ENCODE data around the gene VEGFB.
"Not testable (repeated sequence)": the region's sequence is repeated elsewhere in the genome, so short reads cannot be mapped to it uniquely, and the experiment has no call there.

Gene VEGFB

DNA sequence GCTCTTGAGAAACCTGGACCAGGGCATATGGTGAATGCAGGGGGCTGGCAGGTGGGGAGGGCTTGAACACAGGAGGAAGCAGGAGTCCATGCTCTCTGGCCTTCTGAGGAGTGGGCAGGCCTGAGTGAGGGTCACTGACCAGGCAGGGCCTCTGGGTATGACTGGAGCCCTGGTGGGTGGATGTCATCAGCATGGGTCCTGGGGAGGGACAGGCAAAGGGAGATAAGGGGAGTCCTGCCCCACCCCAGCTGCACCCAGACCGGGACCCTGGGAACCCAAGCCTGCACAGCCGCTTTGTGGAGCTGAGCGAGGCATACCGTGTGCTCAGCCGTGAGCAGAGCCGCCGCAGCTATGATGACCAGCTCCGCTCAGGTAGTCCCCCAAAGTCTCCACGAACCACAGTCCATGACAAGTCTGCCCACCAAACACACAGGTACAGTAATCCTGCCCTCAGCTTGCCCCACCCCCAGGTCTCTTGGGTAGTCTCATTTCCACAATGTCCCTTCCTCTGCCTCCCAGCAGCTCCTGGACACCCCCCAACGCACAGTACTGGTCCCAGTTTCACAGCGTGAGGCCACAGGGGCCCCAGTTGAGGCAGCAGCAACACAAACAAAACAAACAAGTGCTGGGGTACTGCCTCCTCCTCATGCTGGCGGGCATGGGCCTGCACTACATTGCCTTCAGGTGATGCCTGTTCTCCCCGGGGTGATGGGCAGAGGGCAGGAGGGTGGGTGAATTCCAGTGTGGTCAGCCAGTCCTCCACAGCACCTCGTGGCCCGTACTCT lies 2.0 kb upstream of the VEGFB start:
- DNase-seq (ENCODE audit: low read depth): no peak

- DNase-seq (ENCODE audit: low read depth): no peak
Observed at GRCh38 chr11:64232967-64233315, 1.4 kb upstream of the VEGFB start.

DNA sequence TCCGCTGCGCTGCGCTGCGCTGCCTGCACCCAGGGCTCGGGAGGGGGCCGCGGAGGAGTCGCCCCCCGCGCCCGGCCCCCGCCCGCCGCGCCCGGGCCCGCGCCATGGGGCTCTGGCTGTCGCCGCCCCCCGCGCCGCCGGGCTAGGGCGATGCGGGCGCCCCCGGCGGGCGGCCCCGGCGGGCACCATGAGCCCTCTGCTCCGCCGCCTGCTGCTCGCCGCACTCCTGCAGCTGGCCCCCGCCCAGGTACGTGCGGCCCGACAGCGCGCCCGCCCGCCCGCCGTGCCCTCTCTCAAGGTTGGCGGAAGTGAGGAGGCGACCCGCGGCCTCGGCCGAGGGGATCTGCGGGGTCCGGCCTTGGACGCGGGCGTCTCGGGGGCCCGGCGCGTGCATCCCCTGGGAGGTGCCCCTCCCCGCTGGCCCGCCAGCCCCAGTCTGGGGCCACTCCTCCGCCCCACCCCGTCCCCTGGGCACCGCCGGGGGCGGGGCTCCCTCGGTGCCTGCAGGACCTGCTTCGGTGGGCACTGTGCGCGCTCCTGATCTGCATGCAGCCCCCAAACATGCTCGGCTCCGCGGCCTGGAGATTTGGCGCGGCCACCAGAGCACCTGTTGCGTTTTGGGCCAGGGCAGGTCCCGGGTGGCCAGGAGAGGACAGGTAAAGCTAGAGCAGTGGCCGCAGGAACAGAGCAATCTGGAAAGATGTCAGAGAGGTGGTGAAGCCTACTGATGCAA lies 429 bp downstream of the VEGFB start:
- DNase-seq (ENCODE audit: low read depth): peak; percentile 43

DNA sequence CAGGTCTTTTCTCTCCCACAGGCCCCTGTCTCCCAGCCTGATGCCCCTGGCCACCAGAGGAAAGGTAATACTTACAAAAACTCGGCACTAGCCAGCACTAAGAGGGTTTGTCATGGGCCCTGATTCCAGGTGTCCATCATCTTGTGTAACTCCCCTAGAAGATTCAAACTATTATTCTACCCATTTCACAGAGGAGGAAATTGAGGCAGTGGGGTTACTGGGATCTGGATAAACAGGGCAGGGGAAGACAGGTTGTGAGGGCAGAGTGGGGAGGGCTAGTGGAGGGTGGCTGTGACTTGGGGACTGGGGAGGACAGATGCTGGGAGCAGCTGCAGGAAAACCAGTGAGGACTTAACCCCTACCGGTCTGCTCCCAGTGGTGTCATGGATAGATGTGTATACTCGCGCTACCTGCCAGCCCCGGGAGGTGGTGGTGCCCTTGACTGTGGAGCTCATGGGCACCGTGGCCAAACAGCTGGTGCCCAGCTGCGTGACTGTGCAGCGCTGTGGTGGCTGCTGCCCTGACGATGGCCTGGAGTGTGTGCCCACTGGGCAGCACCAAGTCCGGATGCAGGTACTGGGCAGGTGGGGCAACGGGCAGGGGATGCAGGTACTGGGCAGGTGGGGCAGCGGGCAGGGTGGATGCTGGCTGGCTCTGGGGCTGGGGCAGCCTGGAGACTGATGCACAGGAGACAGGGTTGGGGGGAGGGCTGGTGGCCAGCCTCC lies 1.2 kb downstream of the VEGFB start:
- no peak for DNase-seq (ENCODE audit: low read depth)

DNA sequence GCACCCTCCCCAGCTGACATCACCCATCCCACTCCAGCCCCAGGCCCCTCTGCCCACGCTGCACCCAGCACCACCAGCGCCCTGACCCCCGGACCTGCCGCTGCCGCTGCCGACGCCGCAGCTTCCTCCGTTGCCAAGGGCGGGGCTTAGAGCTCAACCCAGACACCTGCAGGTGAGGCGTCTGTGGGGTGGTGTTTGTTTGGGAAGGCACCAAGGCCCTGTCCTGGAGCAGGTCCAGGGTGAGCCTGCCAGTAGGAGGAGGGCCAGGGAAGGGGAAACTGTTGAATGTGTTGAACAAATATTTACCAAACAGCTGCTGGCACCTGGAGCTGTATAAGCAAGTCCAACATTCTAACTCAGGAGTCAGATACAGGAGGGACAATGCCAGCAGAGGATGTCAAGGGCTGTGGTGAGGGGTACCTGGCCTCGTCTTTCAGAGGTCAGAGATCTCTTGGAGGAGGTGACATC lies 3.1 kb downstream of the VEGFB start:
- no peak for DNase-seq (ENCODE audit: low read depth)

DNA sequence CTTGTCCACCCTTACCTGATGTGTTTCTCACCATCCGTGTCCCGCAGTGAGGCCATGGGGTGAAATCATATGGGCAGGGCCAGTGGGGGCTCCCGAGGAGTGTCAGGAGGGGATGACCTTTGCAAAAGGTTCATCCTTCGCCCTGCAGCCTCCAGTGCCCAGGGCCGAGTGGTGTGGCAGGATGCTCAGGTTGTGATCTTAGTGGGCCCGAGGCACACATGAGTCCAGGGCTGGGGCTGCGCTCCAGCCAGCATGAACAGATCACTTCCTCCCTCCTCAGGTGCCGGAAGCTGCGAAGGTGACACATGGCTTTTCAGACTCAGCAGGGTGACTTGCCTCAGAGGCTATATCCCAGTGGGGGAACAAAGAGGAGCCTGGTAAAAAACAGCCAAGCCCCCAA lies 3.7 kb downstream of the VEGFB start:
- DNase-seq (ENCODE audit: low read depth): no peak

DNA sequence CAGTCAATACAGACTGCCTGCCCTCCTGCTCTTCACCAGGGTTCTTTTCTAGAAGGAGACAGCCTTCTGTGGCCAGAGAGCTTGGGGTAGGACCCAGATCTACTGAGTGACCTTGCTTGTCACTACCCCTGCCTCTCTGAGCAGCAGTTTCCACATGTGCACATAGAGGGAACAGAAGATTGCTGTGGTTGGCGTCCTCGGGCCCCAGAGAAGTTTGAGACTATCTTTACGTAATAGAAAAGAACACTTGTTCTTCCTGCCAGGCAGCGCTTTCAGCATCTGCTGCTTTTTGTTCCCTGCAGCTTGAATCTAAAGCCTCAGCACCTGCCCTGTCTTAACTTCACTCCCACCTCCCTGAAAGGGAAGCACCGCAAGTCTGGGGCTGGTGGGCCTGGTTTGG lies 4.6 kb downstream of the VEGFB start:
- DNase-seq (ENCODE audit: low read depth): no peak

DNA sequence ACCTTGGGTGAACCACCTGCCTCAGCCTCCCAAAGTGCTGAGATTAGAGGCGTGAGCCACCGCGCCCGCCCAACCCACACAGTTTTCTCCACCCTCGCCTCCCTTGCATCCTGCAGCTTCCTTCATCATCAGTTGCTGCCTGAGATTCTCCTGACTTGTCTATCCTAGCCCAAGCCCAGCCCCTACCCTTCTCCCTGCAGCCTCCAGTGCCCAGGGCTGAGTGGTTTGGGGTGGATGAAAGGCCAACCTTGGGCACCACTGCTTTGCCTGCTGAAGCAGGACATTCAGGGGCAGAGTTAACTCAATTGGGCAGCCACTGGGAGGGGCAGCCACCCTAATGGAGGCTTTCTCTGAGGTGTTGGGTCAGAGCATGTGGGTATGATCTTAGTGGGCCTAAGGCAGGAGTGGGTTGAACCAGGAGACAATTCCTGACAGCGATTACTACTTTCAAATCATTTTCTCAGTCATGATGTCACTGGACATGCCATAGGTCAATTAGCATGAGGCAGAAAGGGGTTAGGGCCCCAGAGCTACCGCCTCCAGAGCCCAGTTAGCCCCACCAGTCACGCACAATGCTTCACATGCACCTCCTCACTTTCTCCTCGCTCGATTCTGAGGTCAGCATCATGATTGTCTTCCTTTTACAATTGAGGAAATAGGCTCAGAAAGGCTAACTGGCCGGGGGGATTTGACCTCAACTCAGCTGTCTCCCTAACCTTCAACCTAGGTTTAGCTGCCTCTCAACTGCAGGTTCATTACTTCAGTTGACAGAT lies 5.5 kb downstream of the VEGFB start:
- no peak for DNase-seq (ENCODE audit: low read depth)

DNA sequence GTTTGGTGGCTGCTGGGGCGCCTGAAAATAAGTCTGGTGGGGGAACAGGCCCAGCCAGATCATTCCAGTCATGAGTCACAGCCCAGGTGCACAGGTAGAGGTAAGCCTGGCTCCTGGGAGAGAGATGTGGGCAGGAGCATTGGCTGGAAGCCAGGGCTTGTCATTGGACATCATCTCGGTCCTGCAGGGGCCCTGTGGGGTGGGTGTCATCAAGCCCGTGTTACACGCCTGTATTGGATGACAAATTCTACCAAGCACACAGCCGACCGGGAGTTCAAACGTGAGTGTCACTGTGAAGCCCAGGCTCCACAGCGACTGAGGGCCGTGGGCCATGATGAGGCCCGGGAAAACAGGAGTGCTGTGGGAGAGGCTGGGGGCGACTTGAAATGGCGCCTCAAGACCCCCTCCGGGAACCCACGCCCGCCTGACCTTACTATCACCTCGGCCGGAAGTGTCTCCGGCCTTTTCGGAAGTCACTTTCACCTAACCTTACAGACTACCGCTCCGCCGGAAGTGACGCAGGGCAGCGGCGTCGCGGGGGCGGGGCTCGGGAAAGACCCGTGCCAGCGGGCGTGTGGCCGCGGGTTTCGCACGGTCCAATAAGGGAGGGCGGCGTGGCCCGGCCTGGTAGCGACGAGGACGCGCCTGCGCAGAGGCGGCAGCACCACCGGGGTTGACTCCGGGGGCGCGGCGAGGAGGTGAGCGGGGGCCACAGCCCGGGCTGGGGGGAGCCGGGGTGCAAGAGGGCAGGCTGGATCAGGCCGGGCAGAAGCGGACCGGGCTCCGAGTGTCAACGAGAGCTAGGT lies 6.3 kb downstream of the VEGFB start, which contains the start of gene FKBP2:
Gene FKBP2, plus strand, starts transcription at position 661 of the 806 bp plus-strand sequence. CDS start 1,293 bp downstream, outside the sequence.
- peak; percentile 97 for DNase-seq (ENCODE audit: low read depth)

GRCh38 chr11:64241241-64241490 lies 6.8 kb downstream of the VEGFB start:
- peak; percentile 100 for DNase-seq (ENCODE audit: low read depth)

DNA sequence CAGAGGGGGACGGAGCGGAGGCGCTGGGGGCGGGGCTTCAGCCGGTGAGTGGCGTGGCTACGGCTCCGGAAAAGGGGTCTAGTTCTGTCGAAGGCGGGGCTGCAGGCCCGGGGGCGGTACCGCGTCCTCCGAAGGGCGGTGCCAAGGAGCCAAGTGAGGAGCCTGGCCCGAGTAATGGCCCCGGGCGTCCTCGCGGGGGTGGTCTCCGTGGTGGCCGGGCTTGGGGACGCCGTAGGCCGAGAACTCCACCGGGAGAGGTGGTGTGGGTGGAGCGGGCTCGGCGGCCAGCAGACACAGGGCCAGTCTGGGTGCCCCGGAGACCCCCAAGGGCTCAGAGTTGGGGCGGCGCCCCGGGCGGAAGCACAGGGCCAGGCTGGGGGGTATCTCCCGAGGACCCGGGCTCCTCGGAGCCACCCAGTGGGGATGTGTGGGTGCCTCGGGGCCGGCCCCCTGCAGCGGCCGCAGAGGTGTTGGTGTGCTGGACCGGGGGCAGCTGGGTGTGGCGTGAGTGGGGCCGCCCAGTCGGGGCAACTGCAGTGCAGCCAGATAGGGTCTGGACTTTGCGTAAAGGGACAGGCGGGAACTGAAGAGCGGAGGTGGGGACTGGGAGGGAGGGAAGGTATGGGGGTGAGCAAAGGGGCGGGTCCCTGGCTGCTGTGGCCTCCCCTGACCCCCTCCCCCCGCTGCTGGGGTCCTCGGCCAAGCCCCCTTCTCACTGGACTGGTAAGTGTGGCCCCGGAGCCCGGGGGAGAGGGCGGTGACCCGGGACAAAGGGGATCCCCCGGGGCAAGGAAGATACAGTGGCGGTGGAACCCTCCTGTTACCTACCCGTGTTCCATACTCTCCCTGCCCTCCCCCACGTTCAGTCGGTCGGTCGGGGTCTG lies 7.3 kb downstream of the VEGFB start:
- no peak for DNase-seq (ENCODE audit: low read depth)

DNA sequence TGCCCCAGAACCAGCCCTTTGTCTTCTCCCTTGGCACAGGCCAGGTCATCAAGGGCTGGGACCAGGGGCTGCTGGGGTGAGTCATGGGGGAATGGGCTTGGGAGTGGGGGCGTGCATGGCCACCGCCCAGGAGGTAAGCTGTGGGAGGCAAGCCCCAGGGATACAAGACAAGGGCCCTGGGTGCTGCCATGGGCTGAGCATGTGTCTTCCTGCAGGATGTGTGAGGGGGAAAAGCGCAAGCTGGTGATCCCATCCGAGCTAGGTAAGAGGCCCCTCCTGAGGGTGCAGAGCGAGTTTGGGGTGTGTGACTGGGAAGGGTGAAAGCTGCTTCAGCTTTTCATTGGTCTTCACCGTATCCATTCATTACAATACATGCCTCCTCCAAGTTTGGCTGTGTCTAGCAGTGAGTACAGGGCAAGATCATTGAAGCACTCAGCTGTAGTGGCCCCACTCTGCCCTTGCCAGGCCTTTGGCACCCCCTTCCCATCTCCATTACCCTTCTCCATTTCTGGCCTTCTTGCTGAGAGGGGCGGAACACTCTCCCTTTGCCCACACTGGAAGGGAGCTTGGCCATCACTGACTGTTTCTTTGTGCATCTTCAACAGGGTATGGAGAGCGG lies 9.0 kb downstream of the VEGFB start:
- DNase-seq (ENCODE audit: low read depth): no peak

DNA sequence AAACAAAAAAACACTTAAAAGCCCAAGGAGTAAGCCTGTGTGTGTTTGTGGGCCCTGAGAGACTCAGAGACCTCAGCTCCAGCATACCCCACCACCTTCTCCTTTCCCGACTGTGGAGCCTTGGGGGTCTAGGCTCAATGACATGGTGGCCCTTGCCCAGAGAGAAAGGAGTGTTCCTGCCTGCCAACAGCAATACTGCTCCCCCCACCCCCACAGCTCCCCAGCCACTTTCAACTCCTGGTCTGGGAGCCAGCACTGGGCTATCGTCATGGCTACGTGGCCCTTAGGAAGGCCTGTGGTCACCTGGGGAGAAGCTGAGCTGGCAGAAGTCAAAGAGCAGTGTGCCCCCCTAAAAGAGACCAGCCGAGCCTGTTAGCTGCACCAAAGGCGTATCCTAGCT lies 9.7 kb downstream of the VEGFB start:
- no peak for DNase-seq (ENCODE audit: low read depth)

DNA sequence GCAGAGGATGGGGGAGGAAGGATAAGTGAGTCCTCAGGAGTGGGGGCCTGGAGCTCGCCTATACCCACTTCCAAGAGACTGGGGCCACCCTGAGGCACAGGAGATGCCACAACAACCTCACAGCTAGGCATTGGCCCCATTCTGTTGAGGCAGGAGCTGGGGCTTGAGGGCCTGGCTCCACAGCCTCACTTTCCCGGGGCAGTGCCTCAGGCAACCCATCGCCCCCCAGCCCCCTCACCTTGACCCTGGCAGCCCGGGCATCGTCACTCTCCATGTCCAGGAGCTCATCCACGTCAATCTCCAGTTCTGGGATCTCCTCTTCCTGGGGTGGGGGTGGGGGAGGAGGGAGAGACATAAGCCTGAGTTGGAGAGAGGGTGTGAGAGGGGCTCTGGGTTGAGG lies 10.6 kb downstream of the VEGFB start:
- DNase-seq (ENCODE audit: low read depth): no peak

GRCh38 chr11:64245401-64245796 lies 11.0 kb downstream of the VEGFB start:
- peak; percentile 35 for DNase-seq (ENCODE audit: low read depth)

GRCh38 chr11:64245797-64246620 lies 11.6 kb downstream of the VEGFB start:
- DNase-seq (ENCODE audit: low read depth): peak; percentile 74

GRCh38 chr11:64246621-64246870 lies 12.2 kb downstream of the VEGFB start:
- not testable (repeated sequence) for DNase-seq (ENCODE audit: low read depth)

DNA sequence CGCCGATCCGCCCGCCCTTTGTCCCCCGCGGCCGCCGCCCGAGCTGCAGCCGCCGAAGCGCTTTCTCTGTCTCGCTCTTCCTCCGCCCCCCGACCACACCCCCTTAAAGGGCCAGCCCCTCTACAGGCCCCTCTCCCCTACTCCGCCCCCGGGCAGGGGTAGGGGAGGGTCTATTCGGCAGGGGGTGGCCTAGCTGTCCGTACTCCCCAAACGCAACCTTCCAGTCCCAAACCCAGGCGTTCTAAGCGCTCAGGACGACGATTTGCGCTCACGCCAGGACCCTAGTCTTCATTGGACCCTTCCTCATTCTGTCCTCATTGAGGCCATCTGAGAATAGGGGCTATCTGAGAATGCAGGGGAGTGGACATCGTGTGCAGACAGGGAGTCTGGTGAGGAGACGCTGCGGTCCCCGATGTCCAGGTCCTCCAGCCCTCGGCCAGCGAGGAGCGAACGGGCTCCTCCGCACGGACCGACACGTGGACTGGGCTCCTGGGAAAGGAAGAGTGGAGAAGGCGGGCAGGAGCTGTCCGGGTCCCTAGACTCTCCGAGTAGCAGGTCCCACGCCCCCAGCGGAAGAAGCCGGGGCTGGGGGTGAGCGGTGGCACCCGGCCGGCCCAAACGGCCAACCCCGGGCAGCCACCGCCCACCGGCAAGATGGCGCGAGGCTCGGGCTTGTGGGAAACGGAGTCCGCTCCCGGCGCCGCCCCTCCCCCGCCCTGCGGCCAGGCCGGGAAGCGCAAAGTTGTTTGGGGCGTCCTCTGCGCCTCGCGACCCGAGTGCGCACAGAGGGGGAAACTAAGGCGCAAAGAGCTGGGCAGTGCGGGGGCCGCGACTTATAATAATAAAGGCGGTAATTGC lies 12.7 kb downstream of the VEGFB start, which contains the start of gene PPP1R14B:
Gene PPP1R14B, minus strand, starts transcription at position 73 of the 858 bp plus-strand sequence. CDS start 270 bp downstream, outside the sequence.
- DNase-seq (ENCODE audit: low read depth): peak; percentile 67

Data from stimulated activated CD8-positive, alpha-beta memory T cell treated with anti-CD3 and anti-CD28 coated beads, Interleukin-12 subunit alpha, Interleukin-12 subunit beta, amount 100 ng/mL, for 4 hours (primary cell).